ENCODE measurements around the gene PARN.

GRCh38 chr16:14398014-14398717 lies 231.9 kb downstream of the PARN start:
- TF ChIP-seq CTCF (IDR thresholded peaks at IDR 0.05), result no peak
- no peak for TF ChIP-seq POLR2A (IDR thresholded peaks at IDR 0.05)
